HG03280 (cell line): ENCODE measurements around the gene LYPD5.

ENCODE experiments used
- ATAC-seq: cut with Tn5 transposase; IDR thresholded peaks from one replicate; pipeline ENCODE4 v1.9.1; 2021; ENCODE audit warnings: mild to moderate bottlenecking, moderate library complexity; ENCODE audit not compliant: unreplicated experiment

Gene LYPD5

GRCh38 chr19:43754503-43755255 is 47.6 kb downstream of the LYPD5 start, which contains the start of gene SMG9:
SMG9 (minus strand) TSS chr19:43754962; CDS start chr19:43750741, 4,221 bp downstream.
- ATAC-seq: peak; percentile 66

GRCh38 chr19:43754253-43754502 is 48.1 kb downstream of the LYPD5 start:
- no peak for ATAC-seq

- ATAC-seq: no peak
Measured at GRCh38 chr19:43752287-43752875, 49.9 kb downstream of the LYPD5 start.

- ATAC-seq: no peak
Measured at GRCh38 chr19:43751466-43752220, 50.6 kb downstream of the LYPD5 start.

- ATAC-seq: no peak
Measured at GRCh38 chr19:43749898-43750297, 52.3 kb downstream of the LYPD5 start.

- no peak for ATAC-seq
Measured at GRCh38 chr19:43749152-43749551, 53.1 kb downstream of the LYPD5 start.

GRCh38 chr19:43748685-43749084 is 53.6 kb downstream of the LYPD5 start:
- ATAC-seq: no peak

GRCh38 chr19:43748205-43748594 is 54.0 kb downstream of the LYPD5 start:
- no peak for ATAC-seq

GRCh38 chr19:43747557-43748204 is 54.6 kb downstream of the LYPD5 start:
- no peak for ATAC-seq
